HEK293T (cell line): ENCODE results near the gene STK24.

Experiments
- CTBP1 ChIP-seq: fragments of 450-650 bp; IDR thresholded peaks from 2 replicates; pipeline ENCODE4 v1.6.1; 2016; ENCODE audit warnings: borderline replicate concordance
- FOXK2 ChIP-seq: fragments of 450-650 bp; IDR thresholded peaks from 2 replicates; pipeline ENCODE4 v1.6.1; 2016; ENCODE audit warnings: mild to moderate bottlenecking

DNA sequence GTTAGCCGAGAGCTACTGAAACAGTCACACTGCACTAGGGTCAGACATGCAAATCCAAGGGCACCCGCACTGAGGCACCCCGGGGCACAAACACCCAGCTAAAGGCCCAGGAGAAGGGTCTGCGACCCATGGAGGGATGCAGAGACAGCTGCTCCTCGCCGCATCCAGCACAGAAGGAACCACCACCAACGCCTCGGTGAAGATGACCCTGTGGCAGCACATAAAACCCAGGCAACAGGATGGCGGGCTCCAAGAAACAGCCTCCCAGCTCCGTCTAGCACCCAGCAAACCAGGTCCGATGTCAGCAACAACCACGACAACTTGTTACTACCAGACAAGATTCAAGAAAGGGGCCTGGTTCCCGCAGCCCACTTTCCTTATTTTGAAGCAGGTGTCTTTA lies 82.1 kb downstream of the STK24 start:
- no peak for TF ChIP-seq CTBP1
- TF ChIP-seq FOXK2 = no peak
